ENCODE results near the gene GFER. TPM values are rescaled to one million over a fixed set of nuclear protein-coding genes. Genes with fewer than 3 reads are reported as not detected.

Gene GFER
- total RNA-seq, 4 donors from 2014 or later, result 5.6 to 30.4 (median 13.6) TPM

GRCh38 chr16:2026461-2027023 is 42.5 kb downstream of the GFER start, which contains the start of gene NHERF2:
TSS of gene NHERF2 (plus strand) at chr16:2026902. CDS start at chr16:2027006, 104 bp downstream.
- DNase-seq, result no peak
- intact Hi-C loops (cut with DNase I), result no loop called here
- TF ChIP-seq CTCF (IDR thresholded peaks at IDR 0.05), result no peak
- TF ChIP-seq POLR2A (IDR thresholded peaks at IDR 0.05), result no peak
- Histone ChIP-seq H3K27me3 (peaks cover 0 to 19% (median 0%) of the 10 kb centered on the region in 4 donors), H3K27ac (peak within 1 kb of the TSS; percentile 68 to 86 (median 80)), H3K4me1 (peaks cover 39 to 87% (median 45%) of the 10 kb centered on the region in 3 donors), H3K9me3 (no peaks in the 10 kb centered on the region), H3K4me3 (peak within 1 kb of the TSS; percentile 51 to 90 (median 63)), H3K36me3 (peaks cover 0 to 6% (median 0%) of the 10 kb centered on the region in 3 donors)
- 21% methylated on average over 4 of the region's 59 CpGs; no CpG with 5 or more reads in 1 of the 2 donors for WGBS, 2 donors

GRCh38 chr16:2027024-2028010 is 43.3 kb downstream of the GFER start:
- Histone ChIP-seq H3K36me3 (peaks cover 0 to 6% (median 0%) of the 10 kb centered on the region in 3 donors), H3K27me3 (peaks cover 0 to 11% (median 0%) of the 10 kb centered on the region in 4 donors), H3K4me3 (peak overlapping the region; percentile 51 to 90 (median 63)), H3K27ac (peak overlapping the region; percentile 47 to 86 (median 76)), H3K4me1 (peaks cover 39 to 94% (median 45%) of the 10 kb centered on the region in 3 donors), H3K9me3 (no peaks in the 10 kb centered on the region)
- WGBS, 2 donors, result 0 to 13% methylated on average over 6 of the region's 76 CpGs
- intact Hi-C loops (cut with DNase I), result no loop called here
- no peak for DNase-seq
- no peak for TF ChIP-seq POLR2A (IDR thresholded peaks at IDR 0.05)
- no peak for TF ChIP-seq CTCF (IDR thresholded peaks at IDR 0.05)

GRCh38 chr16:2028146-2028545 is 44.2 kb downstream of the GFER start:
- 80 to 90% methylated on average over 1 to 2 of the region's 3 CpGs for WGBS, 2 donors
- no peak for DNase-seq
- H3K9me3 ChIP-seq, result no peaks in the 10 kb centered on the region
- H3K36me3 ChIP-seq, result peaks cover 0 to 6% (median 0%) of the 10 kb centered on the region in 3 donors
- H3K27ac ChIP-seq, result peak overlapping the region in 3 of 4 donors; percentile 23 to 85 (median 47)
- H3K27me3 ChIP-seq, result peaks cover 0 to 6% (median 0%) of the 10 kb centered on the region in 4 donors
- TF ChIP-seq CTCF (IDR thresholded peaks at IDR 0.05) (no peak), POLR2A (IDR thresholded peaks at IDR 0.05) (no peak)
- H3K4me3 ChIP-seq, result peak overlapping the region in 3 of 4 donors; percentile 56 to 90 (median 70)
- intact Hi-C loops (cut with DNase I), result no loop called here
- peaks cover 34 to 94% (median 42%) of the 10 kb centered on the region in 3 donors for H3K4me1 ChIP-seq

DNA sequence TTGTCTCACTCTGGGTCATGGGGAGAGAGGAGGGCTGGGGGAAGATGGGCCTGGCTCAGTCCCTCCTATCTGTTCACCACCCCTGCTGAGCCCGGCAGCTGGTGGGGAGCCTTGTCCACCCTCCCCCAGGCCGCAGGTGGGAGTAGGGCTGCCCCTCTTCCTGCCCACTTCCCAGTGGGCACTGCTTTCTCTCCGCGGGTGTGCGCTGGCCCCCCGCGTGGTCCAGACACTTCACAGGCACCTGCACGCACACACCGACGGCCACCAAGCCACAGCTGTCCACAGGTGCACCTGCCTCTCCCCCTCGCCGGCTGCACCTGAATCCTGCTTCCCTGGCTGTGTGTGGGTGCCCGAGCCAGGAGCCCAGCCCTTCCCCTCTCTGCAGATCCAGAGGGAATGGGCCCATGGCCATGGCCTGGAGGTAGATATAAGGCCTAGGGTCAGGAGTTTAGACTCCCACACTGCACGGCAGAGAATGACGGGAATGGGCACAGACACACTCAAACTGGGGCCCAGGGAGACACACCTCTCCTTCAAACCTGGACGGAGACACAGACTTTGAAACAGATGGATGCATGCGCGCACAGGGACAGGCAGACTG is 44.7 kb downstream of the GFER start:
- Histone ChIP-seq H3K4me3 (peak overlapping the region in 3 of 4 donors; percentile 56 to 90 (median 70)), H3K9me3 (no peaks in the 10 kb centered on the region), H3K36me3 (peaks cover 0 to 6% (median 0%) of the 10 kb centered on the region in 3 donors), H3K27ac (peak overlapping the region in 3 of 4 donors; percentile 9 to 85 (median 23)), H3K27me3 (peaks cover 0 to 6% (median 0%) of the 10 kb centered on the region in 4 donors), H3K4me1 (peaks cover 34 to 94% (median 42%) of the 10 kb centered on the region in 3 donors)
- WGBS, 2 donors, result 86 to 93% methylated on average over 3 to 16 of the region's 18 CpGs
- no peak for DNase-seq
- intact Hi-C loops (cut with DNase I), result no loop called here
- TF ChIP-seq POLR2A (IDR thresholded peaks at IDR 0.05) (no peak), CTCF (IDR thresholded peaks at IDR 0.05) (no peak)
